HG02571 (cell line): ENCODE measurements around the gene MAPK6.
A peak's percentile ranks its signal among the peaks of the same experiment; 100 is the strongest.
"Not testable (repeated sequence)": the region's sequence is repeated elsewhere in the genome, so short reads cannot be mapped to it uniquely, and the experiment has no call there.

Experiments
- ATAC-seq: cut with Tn5 transposase; IDR thresholded peaks from one replicate; pipeline ENCODE4 v1.9.1; 2021; ENCODE audit warnings: mild to moderate bottlenecking, moderate library complexity; ENCODE audit not compliant: unreplicated experiment

Gene MAPK6

GRCh38 chr15:52080031-52080430, 61.0 kb downstream of the MAPK6 start:
- ATAC-seq = no peak

DNA sequence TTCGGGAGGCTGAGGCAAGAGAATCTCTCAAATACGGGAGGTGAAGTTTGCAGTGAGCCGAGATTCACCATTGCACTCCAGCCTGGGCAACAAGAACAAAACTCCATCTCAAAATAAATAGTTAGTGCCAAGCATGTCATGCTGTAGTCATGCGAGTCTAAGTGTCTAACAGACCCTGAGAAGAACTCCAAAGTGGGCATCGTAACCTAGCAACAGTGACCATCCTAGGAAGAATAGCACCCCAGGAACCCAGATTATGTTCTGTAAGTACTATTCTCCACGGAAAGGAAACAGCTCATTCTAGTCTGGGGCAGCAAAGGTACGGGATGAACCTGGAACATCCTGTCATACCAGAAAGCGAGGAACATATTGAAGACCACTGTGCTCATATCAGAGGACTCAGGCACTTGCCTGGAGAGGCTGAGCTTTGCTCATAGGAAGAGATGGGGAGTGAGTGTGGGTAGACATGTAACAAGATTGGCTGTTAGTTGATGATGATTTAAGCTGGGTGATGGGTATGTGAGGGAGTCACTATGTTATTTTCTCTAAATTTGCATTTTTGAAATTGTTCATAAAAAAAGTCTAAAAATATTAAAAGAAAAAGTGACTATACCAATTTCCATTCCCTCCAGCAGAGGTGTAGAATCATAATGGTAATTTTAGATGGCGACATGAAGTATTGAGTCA, 61.8 kb downstream of the MAPK6 start:
- no peak for ATAC-seq

DNA sequence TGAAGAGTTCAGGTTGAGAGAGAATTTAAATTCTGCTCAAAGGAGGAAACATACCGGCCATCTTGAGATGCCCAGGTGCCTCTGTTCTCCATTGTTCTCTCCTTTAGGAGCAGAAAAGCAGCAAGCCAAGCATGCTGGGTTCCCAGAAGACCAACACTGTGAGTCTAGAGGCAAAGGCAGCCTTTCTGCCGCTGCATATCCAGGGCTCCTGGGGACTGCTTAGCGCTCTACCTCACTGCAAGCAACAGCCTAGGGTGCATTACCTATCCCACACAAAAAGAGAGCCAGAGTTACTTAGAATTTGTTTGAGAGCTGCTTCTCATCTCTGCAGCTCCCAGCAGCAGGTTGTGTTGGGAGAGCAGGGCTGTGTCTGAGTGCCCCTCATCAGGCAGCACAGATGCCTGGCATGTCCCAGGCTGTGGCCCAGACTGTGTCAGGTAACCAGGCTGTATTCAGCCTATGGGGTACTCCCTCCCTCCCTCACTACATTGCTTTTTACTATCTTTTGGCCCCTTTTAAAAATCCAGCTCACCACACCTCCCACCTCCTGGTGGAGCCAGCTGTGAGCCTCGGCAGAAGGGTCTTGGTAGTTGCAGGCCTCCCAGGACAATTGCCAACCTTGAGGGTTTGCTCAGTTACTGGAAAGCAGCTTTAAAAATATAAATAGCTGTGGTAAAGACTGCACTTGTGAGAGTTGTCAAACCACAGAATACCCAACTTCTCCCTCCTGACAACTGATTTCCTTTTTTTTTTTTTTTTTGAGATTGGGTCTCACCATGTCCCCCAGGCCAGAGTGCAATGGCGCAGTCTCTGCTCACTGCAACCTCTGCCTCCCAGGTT, 63.4 kb downstream of the MAPK6 start:
- peak; percentile 87 for ATAC-seq

- not testable (repeated sequence) for ATAC-seq
Observed at GRCh38 chr15:52083037-52083359, 64.0 kb downstream of the MAPK6 start.

DNA sequence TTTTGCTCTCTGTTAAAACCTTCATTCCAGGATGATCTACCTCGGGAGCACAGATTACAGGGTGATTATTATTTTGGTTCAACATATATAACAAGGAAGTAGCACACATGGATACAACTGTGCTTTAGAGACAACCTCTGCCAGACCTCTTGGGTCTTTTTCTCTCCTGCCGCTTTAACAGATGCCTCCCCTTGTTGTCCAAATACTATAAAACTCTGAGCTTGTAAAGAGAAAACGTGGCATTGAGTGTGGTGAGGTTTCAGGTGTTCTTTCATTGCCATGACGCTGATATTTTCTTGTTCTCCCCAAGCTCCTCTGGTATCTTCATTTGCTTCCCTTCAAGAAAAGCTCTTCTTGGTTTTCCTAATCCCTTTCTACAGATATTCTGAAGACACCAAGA, 64.6 kb downstream of the MAPK6 start:
- ATAC-seq = no peak

- no peak for ATAC-seq
Observed at GRCh38 chr15:52085299-52085698, 66.3 kb downstream of the MAPK6 start.

- ATAC-seq = no peak
Observed at GRCh38 chr15:52086011-52086786, 67.2 kb downstream of the MAPK6 start.

- no peak for ATAC-seq
Observed at GRCh38 chr15:52090193-52090592, 71.2 kb downstream of the MAPK6 start.

DNA sequence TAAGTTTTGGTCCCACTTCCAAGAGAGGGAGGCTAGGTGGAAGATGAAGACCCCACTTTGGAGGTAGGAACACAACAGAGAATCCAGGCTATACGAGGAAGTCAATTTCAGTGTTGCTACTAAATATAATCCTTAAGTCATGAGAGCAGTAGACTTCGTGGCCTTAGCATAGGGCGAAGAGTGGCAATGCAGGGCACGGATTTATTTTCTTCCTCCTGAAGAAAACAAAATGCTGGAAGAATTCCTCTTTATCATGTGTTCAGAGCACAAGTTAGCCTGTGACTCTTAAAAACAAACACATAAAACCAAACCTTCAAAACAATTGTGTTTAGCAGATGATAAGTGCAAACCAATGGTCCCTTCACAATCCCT, 74.1 kb downstream of the MAPK6 start:
- no peak for ATAC-seq

- no peak for ATAC-seq
Observed at GRCh38 chr15:52093539-52094510, 74.8 kb downstream of the MAPK6 start.

- no peak for ATAC-seq
Observed at GRCh38 chr15:52094811-52095584, 76.0 kb downstream of the MAPK6 start.

DNA sequence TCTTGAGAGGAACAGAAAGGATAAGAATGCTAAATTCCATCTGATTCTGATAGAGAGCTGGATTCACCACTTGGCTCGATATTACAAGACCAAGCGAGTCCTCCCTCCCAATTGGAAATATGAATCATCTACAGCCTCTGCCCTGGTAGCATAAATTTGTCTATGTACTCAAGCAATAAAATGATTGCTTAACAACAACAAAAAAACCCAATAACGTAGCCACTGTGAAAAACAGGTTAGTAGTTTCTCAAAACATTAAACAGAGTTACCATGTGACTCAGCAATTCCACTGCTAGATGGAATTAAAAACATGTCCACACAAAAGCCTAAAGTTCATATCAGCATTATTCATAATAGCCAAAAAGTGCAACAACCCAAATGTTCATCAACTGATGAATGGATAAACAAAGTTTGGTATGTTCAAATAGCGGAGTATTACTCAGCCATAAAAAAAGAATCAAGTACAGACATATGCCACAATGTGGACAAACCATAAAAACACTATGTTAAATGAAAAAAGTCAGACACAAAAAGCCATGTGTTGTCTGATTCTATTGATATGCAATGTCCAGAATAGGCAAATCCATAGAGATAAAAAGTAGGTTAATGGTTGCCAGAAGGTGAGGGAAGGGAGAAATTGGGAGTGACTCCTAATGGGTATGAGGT, 76.7 kb downstream of the MAPK6 start:
- ATAC-seq = no peak

GRCh38 chr15:52096536-52096935, 77.5 kb downstream of the MAPK6 start:
- not testable (repeated sequence) for ATAC-seq

DNA sequence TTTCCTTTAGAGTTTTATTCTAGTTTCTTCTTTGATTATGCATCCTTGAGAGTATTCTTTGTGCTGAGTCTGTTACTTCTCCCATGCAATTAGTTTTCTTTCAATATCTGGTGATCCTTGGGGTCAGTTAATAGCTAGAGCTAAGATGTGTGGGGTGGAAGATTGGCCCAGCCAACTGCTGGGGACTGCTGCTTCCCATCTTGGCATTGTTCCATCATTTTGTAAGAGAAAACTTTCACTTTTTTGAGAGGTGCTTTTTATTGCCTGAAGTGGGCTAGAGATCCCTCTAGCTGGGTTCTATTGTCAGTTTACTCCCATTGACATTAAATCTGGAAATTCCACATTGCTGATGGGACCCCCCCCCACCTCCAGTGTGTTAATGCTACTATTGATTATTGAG, 78.2 kb downstream of the MAPK6 start:
- ATAC-seq = no peak

DNA sequence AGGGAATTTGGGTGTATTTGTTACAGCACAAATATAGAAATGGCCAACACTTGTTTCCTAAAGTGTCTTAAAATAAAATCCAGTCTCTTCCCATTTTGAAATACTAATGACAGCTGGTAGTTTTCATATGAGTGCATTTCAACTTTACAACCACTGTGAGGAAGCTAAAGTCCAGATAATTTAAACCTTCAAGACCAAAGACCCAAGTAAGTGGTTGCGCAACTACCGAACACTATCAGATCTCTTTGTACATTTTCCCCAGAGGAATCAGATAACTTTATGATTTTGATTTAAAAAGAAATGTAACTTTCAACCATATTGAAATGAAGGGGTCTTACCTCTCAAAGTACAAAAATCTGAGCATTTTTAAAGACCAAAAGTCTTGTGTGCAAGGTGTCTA, 79.3 kb downstream of the MAPK6 start:
- no peak for ATAC-seq

DNA sequence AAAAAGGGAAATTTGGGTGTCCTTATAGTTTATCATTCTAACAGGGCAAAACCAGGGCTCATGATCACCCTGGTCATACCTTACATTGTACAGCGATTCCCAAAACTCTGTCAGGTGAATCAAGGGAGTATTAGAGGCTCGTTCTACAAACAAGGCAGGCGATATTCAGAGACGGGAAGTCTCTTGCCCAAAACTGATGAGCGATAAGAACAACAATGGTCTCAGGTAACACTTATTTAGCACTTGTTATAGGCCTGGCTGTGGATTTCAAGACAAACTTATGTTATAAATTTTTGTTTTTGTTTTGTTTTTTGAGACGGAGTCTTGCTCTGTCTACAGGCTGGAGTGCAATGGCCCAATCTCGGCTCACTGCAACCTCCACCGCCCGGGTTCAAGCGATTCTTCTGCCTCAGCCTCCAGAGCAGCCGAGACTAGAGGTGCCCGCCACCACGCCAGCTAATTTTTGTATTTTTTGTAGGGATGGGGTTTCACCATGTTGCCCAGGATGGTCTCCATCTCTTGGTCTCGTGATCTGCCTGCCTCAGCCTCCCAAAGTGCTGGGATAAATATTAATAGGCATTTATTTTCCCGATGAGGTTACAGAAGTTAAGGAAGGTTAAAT, 80.7 kb downstream of the MAPK6 start:
- ATAC-seq = no peak

DNA sequence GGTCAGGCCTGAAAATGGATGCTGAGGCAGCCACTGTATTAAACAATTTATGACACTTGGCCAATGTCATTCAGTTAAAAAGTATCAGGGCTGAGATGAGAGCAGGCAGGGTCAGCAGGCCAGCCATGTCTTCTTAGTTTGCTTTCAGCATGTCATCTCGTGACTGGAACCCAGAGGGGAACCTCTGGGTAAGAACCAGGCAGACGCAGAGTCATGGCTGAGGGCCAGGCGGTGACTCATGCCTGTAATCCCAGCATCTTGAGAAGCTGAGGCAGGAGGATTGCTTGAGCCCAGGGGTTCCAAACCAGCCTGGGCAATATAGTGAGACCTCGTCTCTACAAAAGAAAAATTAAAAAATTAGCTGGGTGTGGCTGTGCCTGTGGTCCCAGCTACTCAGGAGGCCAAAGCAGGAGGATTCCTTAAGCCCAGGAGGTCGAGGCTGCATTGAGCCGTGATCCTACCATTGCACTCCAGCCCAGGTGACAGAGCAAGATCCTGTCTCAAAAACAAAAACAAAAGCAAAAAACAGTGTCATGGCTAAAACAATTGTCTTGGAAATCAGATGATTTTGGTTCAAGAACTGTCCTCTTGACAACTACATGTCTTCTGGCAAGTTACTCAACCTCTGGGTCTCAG, 81.9 kb downstream of the MAPK6 start:
- ATAC-seq = no peak

GRCh38 chr15:52101542-52102323, 82.7 kb downstream of the MAPK6 start:
- no peak for ATAC-seq
